GM12872 (cell line): Measurements from ENCODE around the gene SLC2A2.

Experiments used
- TF ChIP-seq, protein P1 (sequence below): IDR thresholded peaks from 3 replicates; pipeline ENCODE4 v1.5.1; 2011; ENCODE audit warnings: low read depth, mild to moderate bottlenecking, low read length, moderate library complexity; ENCODE audit not compliant: insufficient read depth

The SLC2A2 gene

DNA sequence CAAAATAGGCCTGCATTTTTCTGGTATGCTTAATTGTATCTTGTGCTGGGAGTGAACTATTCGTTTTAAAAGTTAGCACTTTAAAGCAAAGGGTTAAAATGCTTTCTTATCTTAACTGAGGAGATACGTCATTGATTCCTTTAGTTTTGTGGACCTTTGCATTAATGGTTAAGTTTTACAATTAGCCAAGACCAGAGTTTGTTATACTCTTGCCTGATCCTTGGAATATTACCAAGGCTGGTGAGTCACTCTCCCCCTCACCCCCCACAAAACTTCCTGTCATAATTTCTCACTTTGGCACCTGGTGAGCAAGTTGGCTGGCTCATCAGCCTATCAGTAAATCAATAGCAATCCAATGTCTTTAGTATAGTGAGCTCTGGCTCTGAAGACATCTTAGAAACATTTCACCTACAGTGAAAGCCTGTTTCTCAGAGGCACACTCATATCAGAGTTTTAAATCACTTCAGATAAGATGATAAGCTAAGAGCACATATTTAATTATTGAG, 26.7 kb downstream of the SLC2A2 start:
- TF ChIP-seq, protein P1, sequence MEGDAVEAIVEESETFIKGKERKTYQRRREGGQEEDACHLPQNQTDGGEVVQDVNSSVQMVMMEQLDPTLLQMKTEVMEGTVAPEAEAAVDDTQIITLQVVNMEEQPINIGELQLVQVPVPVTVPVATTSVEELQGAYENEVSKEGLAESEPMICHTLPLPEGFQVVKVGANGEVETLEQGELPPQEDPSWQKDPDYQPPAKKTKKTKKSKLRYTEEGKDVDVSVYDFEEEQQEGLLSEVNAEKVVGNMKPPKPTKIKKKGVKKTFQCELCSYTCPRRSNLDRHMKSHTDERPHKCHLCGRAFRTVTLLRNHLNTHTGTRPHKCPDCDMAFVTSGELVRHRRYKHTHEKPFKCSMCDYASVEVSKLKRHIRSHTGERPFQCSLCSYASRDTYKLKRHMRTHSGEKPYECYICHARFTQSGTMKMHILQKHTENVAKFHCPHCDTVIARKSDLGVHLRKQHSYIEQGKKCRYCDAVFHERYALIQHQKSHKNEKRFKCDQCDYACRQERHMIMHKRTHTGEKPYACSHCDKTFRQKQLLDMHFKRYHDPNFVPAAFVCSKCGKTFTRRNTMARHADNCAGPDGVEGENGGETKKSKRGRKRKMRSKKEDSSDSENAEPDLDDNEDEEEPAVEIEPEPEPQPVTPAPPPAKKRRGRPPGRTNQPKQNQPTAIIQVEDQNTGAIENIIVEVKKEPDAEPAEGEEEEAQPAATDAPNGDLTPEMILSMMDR: no peak

DNA sequence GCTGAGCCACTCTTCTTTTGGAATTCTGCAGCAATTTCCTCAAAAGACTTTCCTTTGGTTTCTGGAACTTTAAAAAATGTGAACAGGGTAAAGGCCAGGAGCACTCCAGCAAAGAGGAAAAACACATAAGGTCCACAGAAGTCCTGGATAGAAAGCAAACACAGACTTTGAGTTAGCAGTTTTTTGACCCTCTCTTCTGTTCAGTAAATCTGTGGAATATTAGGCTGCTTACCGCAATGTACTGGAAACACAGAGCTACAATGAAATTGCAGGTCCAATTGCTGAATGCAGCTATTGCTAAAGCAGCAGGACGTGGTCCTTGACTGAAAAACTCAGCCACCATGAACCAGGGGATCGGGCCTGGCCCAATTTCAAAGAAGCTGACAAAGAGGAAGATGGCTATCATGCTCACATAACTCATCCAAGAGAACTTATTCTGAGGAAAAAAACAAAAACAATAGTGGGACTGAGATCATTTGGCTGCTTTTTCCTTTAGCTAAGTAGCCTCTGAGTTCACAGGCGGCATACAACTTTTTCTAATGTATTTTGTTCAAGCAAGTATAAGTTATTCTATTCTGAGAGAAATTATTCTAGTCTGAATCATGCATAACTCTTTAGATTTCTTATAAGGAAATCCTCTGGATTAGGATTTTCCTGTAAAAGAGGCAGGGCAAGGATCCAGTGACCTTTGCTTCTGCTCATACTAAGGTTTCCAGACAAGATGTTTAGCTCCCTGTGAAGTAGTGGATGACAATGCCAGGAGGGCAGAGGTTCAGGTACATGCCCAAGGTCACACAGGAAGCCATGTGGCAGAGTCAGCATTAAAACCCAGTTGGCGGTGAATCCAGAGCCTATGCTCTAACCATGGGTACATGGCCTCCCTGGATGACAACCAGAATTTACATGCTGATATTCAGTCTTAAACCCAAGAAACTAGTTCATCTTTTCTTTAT, 28.3 kb downstream of the SLC2A2 start:
- TF ChIP-seq, protein P1: no peak

DNA sequence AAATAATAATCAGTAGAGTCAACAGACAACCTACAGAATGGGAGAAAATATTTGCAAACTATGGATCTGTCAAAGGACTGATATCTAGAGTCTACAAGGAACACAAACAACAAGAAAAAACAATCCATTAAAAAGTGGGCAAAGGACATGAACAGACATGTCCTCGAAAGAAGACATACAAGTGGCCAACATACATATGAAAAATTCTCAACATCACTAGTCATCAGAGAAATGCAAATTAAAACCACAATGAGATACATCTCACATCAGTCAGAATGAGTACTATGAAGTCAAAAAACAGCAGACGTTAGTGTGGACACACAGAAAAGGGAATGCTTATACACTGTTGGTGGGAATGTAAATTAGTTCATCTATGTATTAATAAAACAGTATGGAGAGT, 33.7 kb downstream of the SLC2A2 start:
- TF ChIP-seq, protein P1: no peak

DNA sequence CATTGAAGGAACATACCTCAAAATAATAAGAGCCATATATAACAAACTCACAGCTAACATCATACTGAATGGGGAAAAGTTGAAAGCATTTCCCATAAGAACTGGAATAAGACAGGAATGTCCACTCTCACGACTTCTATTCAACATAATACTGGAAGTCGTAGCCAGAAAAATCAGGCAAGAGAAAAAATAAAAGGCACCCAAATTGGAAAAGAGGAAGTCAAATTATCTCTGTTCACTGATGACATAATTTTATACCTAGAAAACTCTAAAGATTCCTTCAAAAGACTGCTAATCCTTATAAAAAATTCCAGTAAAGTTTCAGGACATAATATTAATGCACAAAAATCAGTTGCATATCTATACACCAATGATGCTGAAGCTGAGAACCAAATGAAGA, 34.9 kb downstream of the SLC2A2 start:
- TF ChIP-seq, protein P1: no peak

DNA sequence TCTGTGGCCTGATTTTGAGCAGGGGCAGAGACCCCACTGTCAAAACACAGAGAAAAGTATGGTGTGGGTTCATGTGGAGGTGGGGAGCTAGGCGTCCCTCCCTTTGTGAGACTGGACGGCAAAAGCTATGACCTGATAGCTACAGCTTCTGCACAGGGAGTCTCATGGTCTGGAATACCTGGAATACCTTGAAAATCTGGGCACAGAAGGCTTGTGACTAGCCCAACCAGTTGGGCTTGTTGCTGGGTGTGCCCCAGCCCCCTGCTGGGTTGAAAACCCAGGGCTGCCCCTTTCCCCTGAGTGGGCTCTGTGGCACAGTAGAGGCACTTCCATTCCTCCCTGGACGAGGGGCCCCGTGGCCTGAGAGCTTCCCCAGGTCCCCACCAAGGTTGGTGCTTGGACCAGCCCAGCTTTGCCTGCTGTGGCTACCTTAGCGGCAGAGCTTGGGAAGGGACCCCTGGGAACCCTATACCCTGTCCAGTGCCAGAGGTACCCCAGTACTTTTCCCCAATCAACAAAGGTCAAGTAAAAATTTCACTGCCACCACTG, 37.3 kb downstream of the SLC2A2 start:
- TF ChIP-seq, protein P1: no peak

DNA sequence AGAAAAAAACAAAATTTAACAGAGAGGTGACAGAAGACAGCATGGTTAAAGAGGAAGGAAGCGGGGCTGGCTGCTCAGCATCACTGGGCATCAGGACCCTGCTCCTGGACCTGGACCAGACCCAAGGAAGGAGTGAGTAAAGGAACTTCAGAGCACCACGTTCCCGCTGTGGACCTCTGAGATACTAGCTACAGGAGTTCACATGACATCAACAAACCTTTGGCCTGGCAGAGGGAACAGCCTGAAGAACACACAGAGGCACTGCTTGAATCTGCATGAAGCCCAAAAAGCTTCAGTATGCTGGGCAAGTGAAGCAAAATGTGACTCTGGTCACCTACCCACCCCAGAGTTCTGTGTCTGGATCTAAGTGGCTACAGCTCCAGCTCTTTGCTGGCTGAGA, 38.1 kb downstream of the SLC2A2 start:
- TF ChIP-seq, protein P1: no peak

DNA sequence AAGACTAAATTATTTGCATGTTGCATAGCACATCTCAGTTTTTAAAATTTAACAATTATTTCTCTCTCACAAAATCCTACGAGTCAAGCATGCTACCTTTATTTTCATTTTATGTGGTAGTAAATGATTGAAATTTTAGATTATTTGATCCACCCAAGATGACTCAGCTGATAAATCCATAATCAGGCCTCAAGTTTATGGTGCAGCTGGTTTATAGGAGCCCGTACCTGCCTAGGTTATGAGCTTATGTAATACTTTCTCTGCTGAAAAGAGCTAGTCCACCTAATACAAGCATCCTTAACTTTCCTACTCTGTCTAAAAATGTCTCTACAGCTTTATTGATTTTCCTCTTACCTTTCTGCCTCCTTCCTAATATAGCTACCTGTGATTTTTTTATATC, 41.2 kb downstream of the SLC2A2 start:
- TF ChIP-seq, protein P1: no peak
